IMR-90 (cell line): Measurements from ENCODE around the gene ECSIT.
"Not testable (repeated sequence)": the region's sequence is repeated elsewhere in the genome, so short reads cannot be mapped to it uniquely, and the experiment has no call there.

Experiments used
- CTCF ChIP-seq: conservative IDR thresholded peaks from 2 replicates; pipeline ENCODE4 v1.5.1; 2012; ENCODE audit warnings: mild to moderate bottlenecking, low read depth, low read length, improper control_type of control experiment
- POLR2A ChIP-seq: IDR thresholded peaks from 2 replicates; pipeline ENCODE4 v1.6.1; 2012; ENCODE audit warnings: mild to moderate bottlenecking, low read depth, low read length
- SMC3 ChIP-seq: fragments of 150-350 bp; IDR thresholded peaks from 2 replicates; pipeline ENCODE4 v1.6.1; 2016; ENCODE audit warnings: low read depth, mild to moderate bottlenecking, antibody characterized with exemption, low read length, moderate library complexity

- not testable (repeated sequence) for TF ChIP-seq CTCF, SMC3, POLR2A
These were observed 44.4 kb upstream of the ECSIT start for GRCh38 chr19:11573354-11573753.
